HG03439 (cell line): ENCODE measurements around the gene MAP1LC3B2.

Source experiments
- ATAC-seq: cut with Tn5 transposase; IDR thresholded peaks from one replicate; pipeline ENCODE4 v1.9.1; 2021; ENCODE audit warnings: mild to moderate bottlenecking, moderate library complexity; ENCODE audit not compliant: unreplicated experiment

MAP1LC3B2 gene

DNA sequence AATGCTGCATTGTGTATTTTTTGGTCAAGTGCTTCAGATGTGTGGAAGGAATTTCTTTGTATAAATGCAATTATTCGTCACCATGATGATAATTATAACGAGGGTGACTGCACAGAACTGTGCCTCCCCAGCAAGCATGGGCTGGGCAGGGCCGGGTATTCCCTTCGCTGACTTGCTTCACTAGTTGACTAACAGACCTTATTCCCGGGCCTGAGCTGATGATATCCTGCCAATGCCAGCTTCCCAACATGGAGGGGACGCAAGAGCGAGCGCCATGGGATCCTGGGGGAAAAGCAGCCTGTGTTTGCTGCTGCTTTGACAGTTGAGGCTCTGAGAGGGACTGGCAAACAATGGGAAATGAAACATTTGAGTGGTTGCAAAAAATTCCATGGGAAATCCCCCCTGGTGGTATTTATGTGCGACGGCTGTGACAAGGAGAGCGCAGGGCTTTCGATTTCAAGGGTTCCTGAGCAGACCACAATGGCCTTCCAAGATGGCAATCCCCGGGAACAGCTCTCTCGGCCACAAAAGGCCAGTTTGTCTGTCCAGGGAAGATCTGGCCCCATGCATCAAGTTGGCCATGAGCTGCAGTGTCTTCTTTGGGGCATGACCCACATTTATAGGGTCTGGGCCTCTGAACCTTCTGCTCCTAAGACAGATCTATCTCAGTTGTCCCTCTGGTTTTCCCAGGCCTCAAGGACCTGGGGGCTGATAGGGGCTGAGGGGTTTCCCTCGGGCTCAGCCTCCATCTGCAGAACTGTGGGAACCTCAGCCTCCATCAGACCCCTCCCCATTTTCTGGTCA, 21.9 kb upstream of the MAP1LC3B2 start:
- peak; percentile 45 for ATAC-seq

DNA sequence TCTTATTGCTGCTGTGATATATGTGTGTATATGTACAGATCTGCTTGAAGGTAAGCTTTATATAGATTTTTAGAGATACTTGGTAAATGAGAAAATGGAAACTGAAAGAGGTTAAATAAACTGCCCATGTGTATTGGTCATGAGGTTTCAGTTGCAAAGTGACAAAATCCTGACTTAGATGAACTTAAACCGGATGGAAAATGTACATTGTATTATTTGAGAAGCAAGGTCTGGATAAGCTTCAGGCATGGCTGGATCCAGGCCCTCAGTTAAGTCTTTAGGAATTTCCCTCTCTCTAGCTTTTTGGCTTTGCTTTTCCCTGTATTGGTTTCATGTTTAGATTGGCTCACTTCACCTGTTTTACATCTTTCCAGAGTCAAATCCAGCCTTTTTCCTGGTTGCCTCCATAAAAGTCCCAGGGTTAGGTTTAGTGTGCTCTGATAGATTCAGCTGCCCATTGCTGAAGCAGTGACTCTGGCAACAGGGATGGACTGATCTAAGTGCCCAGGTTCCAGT, 21.0 kb upstream of the MAP1LC3B2 start:
- peak; percentile 73 for ATAC-seq

DNA sequence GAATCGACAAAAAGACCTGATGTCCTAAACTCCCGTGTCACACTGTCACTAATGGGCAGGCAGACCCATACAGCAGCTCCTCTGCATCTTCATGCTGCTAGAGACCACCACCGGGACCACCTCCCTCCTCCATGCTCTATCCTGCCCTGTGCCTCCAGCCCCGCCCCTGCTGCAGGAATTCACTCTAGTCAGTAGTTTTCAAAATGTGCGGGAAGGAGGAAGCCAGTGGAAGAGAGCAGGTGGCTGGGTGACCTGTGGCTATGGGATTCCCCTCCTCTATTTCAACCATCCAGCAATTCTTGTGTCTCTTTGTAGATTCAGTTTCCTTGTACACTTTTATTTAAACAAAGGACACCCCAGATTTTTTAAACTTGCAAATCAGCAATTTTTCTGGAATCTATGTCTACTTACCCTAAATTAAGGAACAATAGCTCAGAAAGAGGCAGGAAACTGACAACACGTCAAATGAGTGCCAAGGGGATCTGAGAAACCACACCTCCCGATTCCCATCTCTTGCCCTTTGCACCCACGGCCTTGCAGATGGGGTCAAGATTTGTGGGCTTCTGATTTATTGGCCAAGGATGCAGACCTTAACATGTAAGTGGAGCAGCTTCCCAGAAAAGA, 20.4 kb upstream of the MAP1LC3B2 start:
- ATAC-seq, result no peak

DNA sequence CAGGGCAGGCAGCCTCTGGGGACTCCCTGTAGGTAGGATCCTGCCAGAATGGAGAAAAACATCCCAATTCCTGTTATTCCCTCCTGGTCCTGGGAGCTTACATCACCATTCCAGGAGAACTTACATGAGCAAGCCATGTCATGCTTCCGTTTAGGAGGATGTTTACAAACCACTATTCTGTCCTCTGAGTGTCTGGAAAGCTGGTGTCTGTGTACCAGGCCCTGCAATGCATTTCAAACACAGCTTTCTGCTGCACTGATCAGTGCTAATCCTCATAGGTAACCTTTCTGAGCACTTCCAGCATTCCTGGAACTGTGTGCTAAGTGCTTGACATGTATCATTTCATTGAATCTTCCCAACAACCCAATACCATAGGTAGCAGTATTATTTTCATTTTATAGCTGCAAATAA, 19.8 kb upstream of the MAP1LC3B2 start:
- ATAC-seq, result no peak

DNA sequence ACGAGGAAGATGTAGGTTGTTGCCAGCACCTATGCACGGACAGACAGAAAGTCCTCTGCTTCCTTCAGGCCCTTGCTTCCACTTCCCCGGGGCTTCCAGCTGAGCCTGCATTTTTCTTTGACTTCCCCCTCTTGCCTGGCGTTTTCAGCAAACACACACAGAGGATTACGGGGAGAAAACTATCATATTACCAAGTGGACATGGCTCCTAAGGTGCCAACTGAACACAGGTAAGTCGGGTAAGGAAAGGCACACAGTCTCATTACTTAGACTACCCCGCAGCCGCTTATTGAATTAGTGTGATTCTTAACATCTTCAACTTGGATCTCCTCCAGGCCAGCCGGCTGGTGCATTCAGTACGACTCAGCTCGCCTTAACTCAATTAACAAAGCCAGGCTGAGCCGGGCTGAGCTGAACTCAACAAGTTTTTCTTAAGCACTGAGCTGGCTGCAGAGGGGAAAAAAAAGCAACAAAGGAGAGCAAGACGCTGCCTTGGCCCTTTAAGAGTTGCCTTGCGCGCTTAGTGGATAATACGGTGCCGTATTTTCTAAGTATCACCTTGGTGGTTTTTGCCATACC, 19.2 kb upstream of the MAP1LC3B2 start:
- ATAC-seq, result no peak

DNA sequence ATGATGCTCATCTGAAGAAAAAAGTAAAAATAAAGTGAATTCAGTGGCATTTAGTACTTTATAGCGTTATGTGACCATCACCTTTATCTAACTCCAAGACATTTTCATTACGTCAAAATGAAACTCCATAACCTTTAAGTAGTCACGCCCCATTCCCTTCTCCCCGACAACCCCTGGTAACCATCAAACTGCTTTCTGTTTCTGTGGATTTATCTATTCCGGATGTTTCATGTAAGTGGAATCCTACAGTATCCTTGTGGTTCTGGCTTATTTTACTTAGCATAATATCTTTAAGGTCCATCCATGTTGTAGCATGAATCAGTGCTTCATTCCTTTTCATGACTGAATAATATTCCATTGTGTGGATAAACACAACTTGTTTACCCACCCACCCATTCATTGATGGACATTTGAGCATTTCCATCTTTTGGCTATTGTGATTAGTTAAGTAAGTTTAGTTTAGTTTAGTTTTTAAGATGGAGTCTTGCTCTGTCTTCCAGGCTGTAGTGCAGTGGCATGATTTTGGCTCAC, 18.5 kb upstream of the MAP1LC3B2 start:
- no peak for ATAC-seq

DNA sequence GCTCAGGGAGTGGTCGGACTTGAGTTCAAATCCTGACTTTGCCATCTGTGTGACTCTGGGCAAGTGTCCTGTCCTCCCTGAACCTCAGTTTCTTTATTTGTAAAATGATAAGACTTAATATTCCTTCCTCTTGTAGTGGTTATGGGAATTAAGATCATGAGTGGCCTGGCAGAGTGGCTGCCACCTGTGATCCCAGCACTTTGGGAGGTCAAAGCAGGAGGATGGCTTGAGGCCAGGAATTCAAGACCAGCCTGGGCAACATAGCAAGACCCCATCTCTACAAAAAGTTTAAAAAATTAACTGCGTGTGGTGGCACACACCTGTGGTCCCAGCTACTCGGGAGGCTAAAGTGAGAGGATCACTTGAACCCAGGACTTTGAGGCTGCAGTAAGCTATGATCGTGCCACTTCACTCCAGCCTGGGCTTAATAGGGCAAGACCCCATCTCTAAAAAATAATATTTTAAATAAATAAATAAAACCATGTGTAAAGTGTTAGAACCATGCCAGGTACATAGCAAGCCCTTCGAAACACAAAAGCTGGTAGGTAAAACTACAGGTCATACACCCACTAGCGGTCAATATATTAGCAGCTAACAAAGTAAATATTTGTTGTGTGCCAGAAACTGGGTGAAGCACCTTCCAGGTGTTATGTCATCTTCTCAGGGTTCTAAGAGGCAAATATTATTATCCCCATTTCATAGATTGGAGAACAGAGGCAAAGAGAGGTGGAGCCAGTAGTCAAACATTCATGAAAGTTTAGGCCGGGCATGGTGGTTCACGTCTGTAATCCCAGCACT, 17.4 kb upstream of the MAP1LC3B2 start:
- ATAC-seq, result no peak

DNA sequence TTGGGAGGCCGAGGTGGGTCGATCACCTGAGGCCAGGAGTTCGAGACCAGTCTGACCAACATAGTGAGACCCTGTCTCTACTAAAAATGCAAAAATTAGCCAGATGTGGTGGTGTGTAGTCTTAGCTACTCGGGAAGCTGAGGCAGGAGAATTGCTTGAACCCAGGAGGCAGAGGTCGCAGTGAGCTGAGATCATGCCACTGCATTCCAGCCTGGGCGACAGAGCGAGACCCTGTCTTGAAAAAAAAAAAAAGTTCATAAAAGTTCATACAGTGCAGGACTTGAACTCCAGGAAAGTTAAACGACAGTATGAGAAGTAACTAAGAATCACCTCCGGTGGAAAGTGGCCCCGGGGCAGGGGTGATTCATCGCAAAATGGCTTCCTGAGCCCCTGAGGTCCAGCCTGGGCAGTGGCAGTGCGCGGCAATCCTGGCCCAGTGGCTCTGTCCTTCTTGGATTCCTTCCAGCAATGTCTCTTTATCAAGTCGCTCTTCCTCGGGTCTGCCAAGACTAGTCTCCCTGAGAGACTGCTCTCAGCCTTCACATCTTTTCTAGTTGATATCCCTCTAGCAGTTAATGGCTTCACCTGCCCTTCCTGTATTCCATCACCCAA, 16.7 kb upstream of the MAP1LC3B2 start:
- no peak for ATAC-seq

DNA sequence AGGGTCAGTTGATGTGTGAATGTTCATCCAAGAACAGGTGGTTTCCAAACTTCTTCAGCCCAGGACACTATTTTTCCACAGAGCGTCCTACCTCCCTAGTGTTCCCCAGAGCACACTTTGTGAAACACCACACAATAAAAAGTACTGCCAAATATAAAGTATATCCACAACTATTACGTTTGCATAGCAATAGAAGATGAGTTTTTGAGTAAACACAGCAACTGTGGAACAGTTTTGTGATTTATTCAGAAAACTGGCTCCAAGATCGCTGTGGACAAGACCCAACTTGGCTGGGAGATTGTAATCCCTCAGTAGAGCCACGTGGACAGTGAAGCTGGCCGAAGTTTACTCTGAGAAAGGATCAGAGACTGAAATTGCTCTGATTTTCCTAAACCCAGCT, 14.5 kb upstream of the MAP1LC3B2 start:
- no peak for ATAC-seq

DNA sequence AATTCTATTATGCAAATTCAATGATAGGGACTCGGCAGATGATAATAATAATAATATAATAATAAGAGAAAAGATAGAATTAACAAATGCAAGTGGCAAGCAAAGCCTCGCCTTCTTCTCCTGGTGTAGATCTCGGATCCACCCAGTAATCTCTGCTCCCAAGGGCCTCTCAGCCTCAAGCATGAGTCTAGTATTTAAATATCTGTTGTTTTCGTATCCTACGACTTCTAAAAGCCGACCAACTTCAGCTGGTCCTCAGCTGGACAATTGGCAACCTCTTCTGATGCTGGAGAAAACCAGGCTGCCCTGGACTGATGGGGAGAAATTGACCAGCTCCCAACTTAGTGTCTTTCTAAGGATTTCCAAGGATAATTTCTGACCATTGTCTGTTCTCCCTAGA, 14.0 kb upstream of the MAP1LC3B2 start:
- no peak for ATAC-seq

DNA sequence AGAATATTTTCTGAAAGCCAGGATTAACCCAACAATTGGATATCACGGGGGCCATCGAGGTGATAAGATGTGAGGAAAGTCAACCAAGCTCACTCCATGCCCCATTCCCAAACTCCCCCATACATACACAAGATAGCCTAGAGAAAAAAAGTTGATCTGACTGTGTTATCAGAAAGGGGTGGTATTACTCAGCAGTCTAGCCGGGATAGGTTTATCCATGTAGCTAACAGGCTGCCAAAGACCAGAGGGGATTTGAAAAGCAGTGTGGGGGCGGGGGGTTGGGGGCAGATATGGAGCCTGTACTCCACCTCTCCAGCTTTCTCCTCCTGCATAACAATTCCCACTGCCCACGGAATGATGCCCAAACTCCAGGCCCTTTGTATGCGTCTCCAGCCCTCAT, 13.2 kb upstream of the MAP1LC3B2 start:
- no peak for ATAC-seq

DNA sequence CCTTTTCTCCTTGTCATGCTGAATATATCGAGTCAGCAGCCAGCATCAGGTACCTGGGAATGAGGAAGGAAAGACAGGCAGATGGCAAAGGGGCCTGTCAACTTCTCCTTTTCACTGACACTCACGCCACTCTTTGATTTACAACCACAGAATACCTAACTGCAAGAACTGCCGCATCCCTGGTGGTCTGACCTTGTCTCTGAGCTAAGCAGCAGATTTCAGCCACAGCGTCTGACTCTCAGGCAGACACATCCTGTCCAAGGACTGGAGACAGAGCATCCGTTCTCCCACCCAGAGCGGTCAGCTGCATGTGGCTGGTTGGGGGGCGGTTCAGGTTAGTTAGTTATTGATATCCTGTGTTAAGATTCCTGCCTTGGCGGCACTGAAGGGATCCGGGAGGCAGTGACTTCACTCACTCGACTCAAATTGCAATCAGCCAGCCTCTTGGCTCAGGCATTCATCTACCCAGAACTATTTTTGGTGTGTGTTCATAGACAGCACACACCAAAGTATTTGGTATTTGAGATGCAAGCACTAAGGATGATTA, 11.2 kb upstream of the MAP1LC3B2 start:
- no peak for ATAC-seq

DNA sequence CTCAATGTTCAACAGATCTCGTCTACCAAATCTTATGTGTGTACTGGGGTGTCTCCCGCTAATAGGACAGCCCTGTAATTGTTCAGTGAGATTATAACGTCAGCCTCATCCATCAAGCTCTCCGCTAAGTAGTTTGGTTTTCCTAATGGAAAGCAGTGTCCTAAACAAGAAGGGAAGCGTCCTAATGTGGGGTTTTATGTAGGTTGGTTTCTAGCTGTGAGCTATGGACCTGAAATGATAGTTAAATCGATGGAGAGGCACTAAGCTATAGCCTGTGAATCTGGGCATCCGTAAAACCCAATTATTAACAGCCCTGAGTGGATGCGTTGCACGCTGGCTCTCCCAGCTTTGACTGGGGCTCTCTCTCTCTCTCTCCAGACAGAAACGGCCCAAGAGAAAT, 9.2 kb upstream of the MAP1LC3B2 start:
- ATAC-seq, result no peak

DNA sequence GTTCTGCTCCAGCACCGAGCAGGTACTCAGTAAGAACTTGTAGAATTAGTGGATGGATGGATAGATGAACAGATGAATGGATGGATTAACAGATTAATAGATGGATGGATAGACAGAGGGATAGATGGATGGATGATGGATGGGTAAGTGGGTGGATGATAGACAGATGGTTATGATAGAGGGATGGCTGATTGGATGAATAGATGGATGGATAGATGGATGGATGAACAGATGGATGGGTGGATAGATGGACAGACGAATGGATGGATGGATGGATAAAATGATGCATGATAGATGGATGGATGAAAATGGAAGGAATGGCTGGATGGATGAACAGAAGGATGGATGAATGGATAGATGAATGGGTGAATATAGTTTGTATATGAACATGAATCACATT, 8.0 kb upstream of the MAP1LC3B2 start:
- no peak for ATAC-seq

DNA sequence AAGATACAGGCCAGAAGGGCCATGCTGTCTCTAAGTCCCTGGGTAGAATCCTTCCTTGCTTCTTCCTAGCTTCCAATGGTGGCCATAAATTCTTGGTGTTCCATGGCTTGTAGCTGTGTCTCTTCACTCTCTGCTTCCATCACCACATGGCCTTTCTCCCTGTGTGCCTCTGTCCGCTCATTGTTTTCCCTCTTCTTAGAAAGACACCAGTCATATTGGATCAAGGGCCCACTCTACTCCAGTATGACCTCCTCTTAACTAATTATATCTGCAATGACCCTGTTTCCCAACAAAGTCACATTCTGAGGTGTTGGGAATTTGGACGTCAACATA, 7.6 kb upstream of the MAP1LC3B2 start:
- ATAC-seq, result no peak

DNA sequence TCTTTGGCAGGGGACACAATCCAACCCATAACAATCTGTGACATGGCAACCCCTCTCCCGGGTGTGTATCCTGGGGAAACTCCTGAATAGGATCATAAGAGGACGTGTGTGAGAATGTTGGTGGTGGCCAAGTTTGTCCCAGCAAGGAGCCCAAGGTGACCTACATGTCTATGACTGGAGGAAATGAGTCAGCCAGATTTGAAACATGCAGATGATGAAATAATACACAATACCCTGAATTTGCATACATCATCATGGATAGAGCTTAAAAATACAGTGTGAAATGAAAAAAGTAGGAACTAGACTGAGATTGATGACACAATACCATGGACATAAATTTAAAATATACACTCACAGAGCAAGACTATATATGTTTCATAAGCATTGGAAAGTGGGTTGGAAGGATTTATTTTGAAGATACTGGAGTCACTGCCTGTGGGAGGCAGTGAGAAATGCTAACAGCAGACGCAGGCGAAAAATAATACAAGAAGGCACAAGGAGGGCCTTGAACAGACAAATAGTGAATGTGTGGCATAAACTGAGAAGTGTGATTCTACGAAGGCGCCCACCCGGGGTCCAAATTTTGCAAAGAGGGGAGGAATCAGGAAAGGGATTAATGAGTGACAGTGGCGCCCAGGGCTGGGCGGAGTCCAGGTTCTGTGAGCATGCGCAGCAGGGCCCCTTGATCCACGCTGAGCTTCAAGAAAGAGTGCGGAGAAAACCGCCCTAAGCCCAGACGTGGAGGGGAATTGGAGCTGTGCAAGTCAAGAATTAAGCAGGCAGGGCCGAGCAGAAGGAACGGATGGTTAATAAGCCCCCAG, 7.0 kb upstream of the MAP1LC3B2 start:
- ATAC-seq, result no peak

DNA sequence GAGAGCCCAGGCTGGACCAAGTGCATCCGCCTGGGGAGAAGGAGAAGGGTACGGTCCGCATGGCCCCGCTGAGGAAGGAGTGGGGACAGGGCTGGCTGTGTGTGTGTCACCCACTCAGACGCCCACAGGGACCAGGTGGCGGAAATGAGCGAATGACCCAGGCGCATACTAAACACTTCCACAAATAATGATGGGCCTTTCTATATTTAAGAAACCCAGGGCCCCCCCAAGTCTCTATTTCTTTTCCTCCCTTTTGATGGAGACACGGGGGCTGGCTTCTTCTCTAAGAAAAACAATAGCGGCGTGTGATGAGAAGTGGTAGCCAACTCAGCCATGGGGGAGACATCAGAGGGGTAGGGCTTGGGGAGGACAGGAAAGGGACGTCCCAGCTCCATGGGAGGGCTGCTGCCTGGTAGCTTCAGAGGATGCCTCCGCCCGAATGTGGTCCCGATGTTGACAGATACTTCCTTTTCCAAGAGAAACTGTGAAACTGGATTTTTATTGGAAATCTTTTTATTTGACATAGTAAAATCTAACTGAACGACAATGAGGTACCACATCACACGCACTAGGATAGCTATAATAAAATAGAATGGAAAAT, 6.3 kb upstream of the MAP1LC3B2 start:
- ATAC-seq, result no peak

DNA sequence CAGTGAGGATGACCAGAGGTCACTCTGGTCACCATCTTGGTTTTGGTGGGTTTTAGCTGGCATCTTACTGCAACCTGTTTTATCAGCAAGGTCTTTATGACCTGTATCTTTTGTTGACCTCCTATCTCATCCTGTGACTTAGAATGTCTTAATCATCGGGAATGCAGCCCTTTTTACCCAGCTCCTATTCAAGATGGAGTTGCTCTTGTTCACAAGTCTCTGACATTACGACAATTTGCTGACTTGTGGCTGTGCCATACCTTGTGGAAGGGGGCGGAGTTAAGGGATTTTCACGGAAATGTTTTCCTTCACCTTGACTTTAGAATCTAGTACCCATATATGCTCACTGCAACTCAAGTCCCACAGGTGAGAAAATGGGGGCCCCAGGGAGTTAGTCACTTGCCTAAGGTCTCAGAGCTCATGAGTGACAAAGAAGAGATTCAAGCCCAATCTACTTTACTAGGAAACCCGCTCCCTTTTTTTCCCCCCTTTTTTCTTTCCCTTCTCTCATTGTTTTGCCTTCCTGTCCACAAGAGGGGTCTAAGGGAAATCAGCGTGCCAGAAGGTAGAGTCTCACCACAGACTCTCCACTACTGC, 2.7 kb upstream of the MAP1LC3B2 start:
- no peak for ATAC-seq
